Suprapubic skin (tissue), 4 donors: ENCODE results near the gene KLHL41. TPM values are rescaled to one million over a fixed set of nuclear protein-coding genes. Genes with fewer than 3 reads are reported as not detected.
A peak's percentile ranks its signal among the peaks of the same experiment; 100 is the strongest.
"Not testable (repeated sequence)": the region's sequence is repeated elsewhere in the genome, so short reads cannot be mapped to it uniquely, and the experiment has no call there.

Source experiments
- DNase-seq, 2 donors: peaks; one replicate each; pipeline ENCODE4 v3.0.0-alpha.2; 2019; ENCODE audit warnings: low spot score in 2 of 2
- H3K27ac ChIP-seq: fragments of 200-600 bp; sonication (generic); one replicate; pipeline ENCODE4 v1.5.1; 2019
- H3K27me3 ChIP-seq: fragments of 200-600 bp; sonication (generic); one replicate; pipeline ENCODE4 v1.5.1; 2019
- H3K36me3 ChIP-seq: fragments of 200-600 bp; sonication (generic); one replicate; pipeline ENCODE4 v1.5.1; 2019
- H3K4me1 ChIP-seq: fragments of 200-600 bp; sonication (generic); one replicate; pipeline ENCODE4 v1.5.1; 2019
- H3K4me3 ChIP-seq: fragments of 200-600 bp; sonication (generic); one replicate; pipeline ENCODE4 v1.5.1; 2019; ENCODE audit warnings: mild to moderate bottlenecking
- H3K9me3 ChIP-seq: fragments of 200-600 bp; sonication (generic); one replicate; pipeline ENCODE4 v1.5.1; 2019
- EP300 ChIP-seq: sonication (generic); formaldehyde crosslinking; IDR thresholded peaks from one replicate; pipeline ENCODE4 v1.6.1; 2017; ENCODE audit warnings: antibody characterized with exemption
- POLR2A ChIP-seq, 2 donors: fragments of 450-650 bp; IDR thresholded peaks; one replicate each; pipeline ENCODE4 v1.6.1; 2017; ENCODE audit warnings: antibody characterized with exemption in 2 of 2, mild to moderate bottlenecking in 2 of 2, moderate library complexity in 2 of 2
- POLR2AphosphoS5 ChIP-seq, 3 donors: sonication (generic); formaldehyde crosslinking; IDR thresholded peaks; one replicate each; pipeline ENCODE4 v1.6.1; 2017; ENCODE audit warnings: antibody characterized with exemption in 3 of 3
- WGBS: methylation state at CpG from one replicate; pipeline ENCODE4 v1.1.5; 2018; 5-methylcytosine and 5-hydroxymethylcytosine counted together
- total RNA-seq, 4 donors: library from RNA; depleted of rRNA; stranded (reverse); fragments of >200 nt; gene quantifications; one replicate each; pipeline ENCODE4 v1.1.0, GENCODE V29; 2016
- TF ChIP-seq, protein P1 (sequence below), 2 donors: fragments of 200-600 bp in 1 of 2; fragments of 450-650 bp in 1 of 2; sonication (generic) in 1 of 2; IDR thresholded peaks; one replicate each; pipeline ENCODE4 v1.5.1; 2016 to 2019; ENCODE audit warnings: antibody characterized with exemption in 2 of 2, mild to moderate bottlenecking in 1 of 2, moderate library complexity in 1 of 2

Gene KLHL41
- total RNA-seq, 4 donors from 2014 or later: 0.36 to 1.2 (median 0.58) TPM

DNA sequence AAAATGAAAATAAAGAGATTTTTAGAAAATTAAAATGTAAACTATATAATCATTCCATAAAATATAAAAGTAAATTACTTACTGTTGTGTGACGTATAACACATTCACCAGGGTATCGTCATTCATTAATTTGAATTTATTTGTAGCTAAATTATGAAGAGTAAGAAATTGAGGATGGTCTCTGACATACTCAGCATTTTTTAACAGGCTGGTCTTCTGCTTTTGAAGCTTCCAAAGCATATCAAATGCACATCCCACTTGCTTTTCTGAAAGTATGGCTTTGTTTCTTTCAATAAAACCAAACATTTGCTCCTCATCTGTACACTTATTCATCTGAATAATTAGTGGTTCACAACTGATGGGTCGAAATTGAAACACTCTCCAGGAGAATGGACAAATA, 62.1 kb downstream of the KLHL41 start:
- peaks cover 15% of the 10 kb centered on the region for H3K4me1 ChIP-seq
- 92% methylated on average over 3 of the region's 3 CpGs for WGBS
- no peaks in the 10 kb centered on the region for H3K36me3 ChIP-seq
- TF ChIP-seq, protein P1, sequence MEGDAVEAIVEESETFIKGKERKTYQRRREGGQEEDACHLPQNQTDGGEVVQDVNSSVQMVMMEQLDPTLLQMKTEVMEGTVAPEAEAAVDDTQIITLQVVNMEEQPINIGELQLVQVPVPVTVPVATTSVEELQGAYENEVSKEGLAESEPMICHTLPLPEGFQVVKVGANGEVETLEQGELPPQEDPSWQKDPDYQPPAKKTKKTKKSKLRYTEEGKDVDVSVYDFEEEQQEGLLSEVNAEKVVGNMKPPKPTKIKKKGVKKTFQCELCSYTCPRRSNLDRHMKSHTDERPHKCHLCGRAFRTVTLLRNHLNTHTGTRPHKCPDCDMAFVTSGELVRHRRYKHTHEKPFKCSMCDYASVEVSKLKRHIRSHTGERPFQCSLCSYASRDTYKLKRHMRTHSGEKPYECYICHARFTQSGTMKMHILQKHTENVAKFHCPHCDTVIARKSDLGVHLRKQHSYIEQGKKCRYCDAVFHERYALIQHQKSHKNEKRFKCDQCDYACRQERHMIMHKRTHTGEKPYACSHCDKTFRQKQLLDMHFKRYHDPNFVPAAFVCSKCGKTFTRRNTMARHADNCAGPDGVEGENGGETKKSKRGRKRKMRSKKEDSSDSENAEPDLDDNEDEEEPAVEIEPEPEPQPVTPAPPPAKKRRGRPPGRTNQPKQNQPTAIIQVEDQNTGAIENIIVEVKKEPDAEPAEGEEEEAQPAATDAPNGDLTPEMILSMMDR (IDR thresholded peaks at IDR 0.05): no peak
- TF ChIP-seq POLR2A (IDR thresholded peaks at IDR 0.05): no peak
- no peak for TF ChIP-seq POLR2AphosphoS5 (IDR thresholded peaks at IDR 0.05)
- TF ChIP-seq EP300: no peak
- no peak for DNase-seq
- H3K4me3 ChIP-seq: no peak overlapping the region
- H3K27me3 ChIP-seq: no peaks in the 10 kb centered on the region
- H3K9me3 ChIP-seq: no peaks in the 10 kb centered on the region
- H3K27ac ChIP-seq: no peak overlapping the region

DNA sequence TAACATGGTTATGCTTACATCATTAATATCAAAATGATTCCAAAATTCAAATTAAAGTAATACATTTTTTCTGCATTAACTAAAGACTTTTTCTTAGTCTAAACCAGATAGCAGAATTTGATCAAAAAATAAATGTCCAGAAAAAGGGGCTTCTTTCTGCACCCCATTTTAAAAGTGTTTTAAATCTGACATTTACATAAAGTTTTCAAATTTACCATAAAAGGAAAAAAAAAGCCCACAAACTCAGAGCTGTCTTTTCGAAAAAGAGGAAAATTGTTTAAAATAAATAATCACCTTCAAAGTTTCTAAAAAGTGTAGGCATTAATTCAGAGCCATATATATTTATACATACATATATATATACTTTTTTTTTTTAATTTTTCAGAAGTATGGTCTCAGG, 62.7 kb downstream of the KLHL41 start:
- H3K36me3 ChIP-seq: no peaks in the 10 kb centered on the region
- H3K4me3 ChIP-seq: no peak overlapping the region
- H3K4me1 ChIP-seq: peaks cover 15% of the 10 kb centered on the region
- no peak for DNase-seq
- WGBS: 78% methylated on average over 1 of the region's 1 CpG
- no peaks in the 10 kb centered on the region for H3K27me3 ChIP-seq
- TF ChIP-seq, protein P1 (IDR thresholded peaks at IDR 0.05): no peak
- TF ChIP-seq POLR2AphosphoS5 (IDR thresholded peaks at IDR 0.05): no peak
- no peak for TF ChIP-seq EP300
- no peak for TF ChIP-seq POLR2A (IDR thresholded peaks at IDR 0.05)
- no peaks in the 10 kb centered on the region for H3K9me3 ChIP-seq
- H3K27ac ChIP-seq: no peak overlapping the region

DNA sequence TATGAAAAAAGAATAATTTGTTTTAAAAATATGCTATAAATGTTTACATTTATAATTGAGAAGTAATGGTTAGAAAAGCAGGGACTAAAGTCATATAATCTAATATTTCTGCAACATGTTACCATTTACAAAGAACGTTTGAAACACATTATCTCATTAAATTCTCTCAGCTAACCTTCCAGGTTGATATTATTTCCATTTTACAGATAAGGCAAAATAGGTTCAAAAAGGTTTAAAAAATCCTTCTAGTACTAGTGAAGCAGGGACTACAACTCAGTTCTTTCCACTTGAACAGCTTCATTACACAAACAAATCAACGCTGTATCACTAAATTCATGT, 63.3 kb downstream of the KLHL41 start:
- WGBS: 27% methylated on average over 2 of the region's 2 CpGs
- TF ChIP-seq POLR2AphosphoS5 (IDR thresholded peaks at IDR 0.05) (no peak), EP300 (no peak), POLR2A (IDR thresholded peaks at IDR 0.05) (no peak)
- TF ChIP-seq, protein P1 (IDR thresholded peaks at IDR 0.05): no peak
- no peaks in the 10 kb centered on the region for H3K9me3 ChIP-seq
- H3K36me3 ChIP-seq: no peaks in the 10 kb centered on the region
- H3K4me3 ChIP-seq: peak overlapping the region; percentile 77
- peaks cover 15% of the 10 kb centered on the region for H3K4me1 ChIP-seq
- no peaks in the 10 kb centered on the region for H3K27me3 ChIP-seq
- DNase-seq: no peak
- no peak overlapping the region for H3K27ac ChIP-seq

DNA sequence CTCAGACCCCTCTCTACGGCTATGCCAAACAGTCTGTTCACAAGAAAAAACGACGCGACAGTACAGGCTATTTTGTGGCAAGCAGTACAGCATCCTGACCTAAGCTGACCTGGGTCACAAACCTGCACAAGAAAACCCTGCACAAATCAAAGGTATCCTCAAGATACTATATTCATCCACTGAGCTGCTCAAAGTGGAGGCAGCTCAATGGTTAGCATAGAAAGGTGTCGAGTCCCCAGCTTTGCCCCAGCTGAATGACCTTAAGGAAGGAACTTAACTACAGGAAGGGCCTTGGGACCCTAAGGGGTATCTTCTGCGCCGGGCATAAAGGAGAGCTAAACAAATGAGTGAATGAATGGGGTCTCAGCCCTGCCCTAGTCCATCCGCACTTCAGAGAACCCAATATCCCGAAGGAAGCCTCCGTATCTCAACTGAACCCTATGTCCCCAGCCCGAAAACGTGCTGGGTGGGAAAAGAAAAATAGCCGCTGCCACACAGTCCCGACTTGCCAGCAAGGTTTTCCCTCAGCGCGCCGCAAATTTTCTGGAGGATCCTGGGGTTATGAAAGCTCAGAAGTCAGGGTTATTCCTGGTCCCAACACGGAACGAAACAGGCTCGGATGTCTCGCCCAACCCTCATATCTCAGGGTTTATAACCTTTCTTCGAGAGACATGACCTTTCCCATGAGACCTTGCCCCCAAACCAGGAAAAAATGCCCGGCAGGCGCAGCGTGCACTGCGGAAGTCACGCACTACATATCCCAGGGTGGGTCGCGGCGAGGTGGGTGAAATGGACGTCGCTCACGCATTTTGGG, 63.9 kb downstream of the KLHL41 start, which contains the start of gene FASTKD1:
FASTKD1 (minus strand) TSS at position 706 of the 814 bp plus-strand sequence. CDS start 1,836 bp downstream, outside the sequence.
- Histone ChIP-seq H3K36me3 (no peaks in the 10 kb centered on the region), H3K27me3 (no peaks in the 10 kb centered on the region), H3K27ac (peak within 1 kb of the TSS; percentile 48), H3K9me3 (no peaks in the 10 kb centered on the region), H3K4me3 (peak within 1 kb of the TSS; percentile 77), H3K4me1 (peaks cover 15% of the 10 kb centered on the region)
- TF ChIP-seq POLR2A (IDR thresholded peaks at IDR 0.05) (no peak), POLR2AphosphoS5 (IDR thresholded peaks at IDR 0.05) (peak in 2 of 3 donors; percentile 31 to 67)
- 0% methylated on average over 27 of the region's 33 CpGs for WGBS
- peak; percentile 90 to 94 for DNase-seq

DNA sequence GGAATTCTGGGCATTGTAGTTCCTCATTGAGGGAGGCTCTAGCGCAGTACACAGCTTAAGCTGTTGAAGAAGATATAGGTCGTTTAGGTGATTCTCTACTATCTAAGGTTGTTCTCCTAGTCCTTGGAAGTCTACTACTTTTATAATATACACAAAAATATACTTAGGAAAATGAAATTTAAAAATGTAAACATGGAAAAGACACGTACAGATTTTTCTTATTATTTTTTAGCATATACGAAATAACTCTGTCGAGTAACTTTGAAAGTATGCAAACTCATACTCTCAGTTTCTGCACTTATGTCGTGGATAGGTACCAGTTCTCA, 64.4 kb downstream of the KLHL41 start:
- Histone ChIP-seq H3K4me3 (peak overlapping the region; percentile 77), H3K36me3 (no peaks in the 10 kb centered on the region), H3K27me3 (no peaks in the 10 kb centered on the region), H3K27ac (no peak overlapping the region), H3K9me3 (no peaks in the 10 kb centered on the region), H3K4me1 (peaks cover 15% of the 10 kb centered on the region)
- DNase-seq: no peak
- TF ChIP-seq POLR2A (IDR thresholded peaks at IDR 0.05) (no peak), EP300 (no peak), POLR2AphosphoS5 (IDR thresholded peaks at IDR 0.05) (no peak)
- TF ChIP-seq, protein P1 (IDR thresholded peaks at IDR 0.05): no peak
- 37% methylated on average over 6 of the region's 6 CpGs for WGBS

DNA sequence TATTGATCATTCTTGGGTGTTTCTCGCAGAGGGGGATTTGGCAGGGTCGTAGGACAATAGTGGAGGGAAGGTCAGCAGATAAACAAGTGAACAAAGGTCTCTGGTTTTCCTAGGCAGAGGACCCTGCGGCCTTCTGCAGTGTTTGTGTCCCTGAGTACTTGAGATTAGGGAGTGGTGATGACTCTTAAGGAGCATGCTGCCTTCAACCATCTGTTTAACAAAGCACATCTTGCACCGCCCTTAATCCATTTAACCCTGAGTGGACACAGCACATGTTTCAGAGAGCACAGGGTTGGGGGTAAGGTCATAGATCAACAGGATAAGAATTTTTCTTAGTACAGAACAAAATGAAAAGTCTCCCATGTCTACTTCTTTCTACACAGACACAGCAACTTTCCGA, 65.0 kb downstream of the KLHL41 start:
- not testable (repeated sequence) for H3K9me3 ChIP-seq, H3K4me3 ChIP-seq, H3K36me3 ChIP-seq, DNase-seq, H3K27me3 ChIP-seq, H3K27ac ChIP-seq
- 86% methylated on average over 5 of the region's 5 CpGs for WGBS
- peaks cover 15% of the 10 kb centered on the region for H3K4me1 ChIP-seq

DNA sequence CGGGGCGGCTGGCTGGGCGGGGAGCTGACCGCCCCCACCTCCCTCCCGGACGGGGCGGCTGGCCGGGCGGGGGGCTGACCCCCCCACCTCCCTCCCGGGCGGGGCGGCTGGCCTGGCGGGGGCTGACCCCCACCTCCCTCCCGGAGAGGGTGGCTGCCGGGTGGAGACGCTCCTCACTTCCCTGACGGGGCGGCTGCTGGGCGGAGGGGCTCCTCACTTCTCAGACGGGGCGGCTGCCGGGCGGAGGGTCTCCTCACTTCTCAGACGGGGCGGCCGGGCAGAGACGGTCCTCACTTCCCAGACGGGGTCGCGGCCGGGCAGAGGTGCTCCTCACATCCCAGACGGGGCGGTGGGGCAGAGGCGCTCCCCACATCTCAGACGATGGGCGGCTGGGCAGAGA, 65.8 kb downstream of the KLHL41 start:
- H3K9me3 ChIP-seq, DNase-seq, H3K27me3 ChIP-seq, H3K36me3 ChIP-seq, H3K4me3 ChIP-seq, H3K27ac ChIP-seq: not testable (repeated sequence)
- no CpG with 5 or more reads among the region's 36 CpGs for WGBS
- peaks cover 15% of the 10 kb centered on the region for H3K4me1 ChIP-seq
